Measurements from ENCODE around the gene OR5D16.
"Not testable (repeated sequence)": the region's sequence is repeated elsewhere in the genome, so short reads cannot be mapped to it uniquely, and the experiment has no call there.

DNA sequence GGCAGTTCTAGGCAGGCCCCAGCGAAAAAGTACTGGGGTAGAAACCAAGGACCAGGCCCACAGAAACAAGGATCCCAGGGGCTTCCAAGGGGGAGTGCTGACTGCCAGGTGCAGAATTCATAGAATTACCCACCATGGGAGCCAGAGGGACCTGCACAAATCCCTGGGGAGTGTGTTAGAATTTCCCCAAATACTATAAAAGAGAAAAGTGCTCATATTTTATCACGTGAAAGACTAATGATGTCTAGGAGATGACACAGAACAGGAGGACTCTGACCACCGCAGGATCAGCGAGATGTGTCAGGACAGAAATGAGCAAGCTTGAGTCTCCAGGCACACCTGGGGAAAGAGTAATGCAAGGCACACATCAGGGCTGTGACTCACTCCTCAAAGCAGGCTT lies 28.8 kb downstream of the OR5D16 start:
- TF ChIP-seq, protein P1, sequence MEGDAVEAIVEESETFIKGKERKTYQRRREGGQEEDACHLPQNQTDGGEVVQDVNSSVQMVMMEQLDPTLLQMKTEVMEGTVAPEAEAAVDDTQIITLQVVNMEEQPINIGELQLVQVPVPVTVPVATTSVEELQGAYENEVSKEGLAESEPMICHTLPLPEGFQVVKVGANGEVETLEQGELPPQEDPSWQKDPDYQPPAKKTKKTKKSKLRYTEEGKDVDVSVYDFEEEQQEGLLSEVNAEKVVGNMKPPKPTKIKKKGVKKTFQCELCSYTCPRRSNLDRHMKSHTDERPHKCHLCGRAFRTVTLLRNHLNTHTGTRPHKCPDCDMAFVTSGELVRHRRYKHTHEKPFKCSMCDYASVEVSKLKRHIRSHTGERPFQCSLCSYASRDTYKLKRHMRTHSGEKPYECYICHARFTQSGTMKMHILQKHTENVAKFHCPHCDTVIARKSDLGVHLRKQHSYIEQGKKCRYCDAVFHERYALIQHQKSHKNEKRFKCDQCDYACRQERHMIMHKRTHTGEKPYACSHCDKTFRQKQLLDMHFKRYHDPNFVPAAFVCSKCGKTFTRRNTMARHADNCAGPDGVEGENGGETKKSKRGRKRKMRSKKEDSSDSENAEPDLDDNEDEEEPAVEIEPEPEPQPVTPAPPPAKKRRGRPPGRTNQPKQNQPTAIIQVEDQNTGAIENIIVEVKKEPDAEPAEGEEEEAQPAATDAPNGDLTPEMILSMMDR (IDR thresholded peaks at IDR 0.05): not testable (repeated sequence)
- TF ChIP-seq EZH2phosphoT487, EZH2 (IDR thresholded peaks at IDR 0.05): not testable (repeated sequence)
